Activated CD8-positive, alpha-beta memory T cell treated with anti-CD3 and anti-CD28 coated beads for 4 hours (primary cell): Measurements from ENCODE around the gene JAKMIP1.
A peak's percentile ranks its signal among the peaks of the same experiment; 100 is the strongest.

ENCODE experiments used
- DNase-seq, 2 donors: peaks; one replicate each; pipeline ENCODE4 v3.0.0-alpha.2; 2020; ENCODE audit warnings: low read depth in 2 of 2

JAKMIP1 gene

DNA sequence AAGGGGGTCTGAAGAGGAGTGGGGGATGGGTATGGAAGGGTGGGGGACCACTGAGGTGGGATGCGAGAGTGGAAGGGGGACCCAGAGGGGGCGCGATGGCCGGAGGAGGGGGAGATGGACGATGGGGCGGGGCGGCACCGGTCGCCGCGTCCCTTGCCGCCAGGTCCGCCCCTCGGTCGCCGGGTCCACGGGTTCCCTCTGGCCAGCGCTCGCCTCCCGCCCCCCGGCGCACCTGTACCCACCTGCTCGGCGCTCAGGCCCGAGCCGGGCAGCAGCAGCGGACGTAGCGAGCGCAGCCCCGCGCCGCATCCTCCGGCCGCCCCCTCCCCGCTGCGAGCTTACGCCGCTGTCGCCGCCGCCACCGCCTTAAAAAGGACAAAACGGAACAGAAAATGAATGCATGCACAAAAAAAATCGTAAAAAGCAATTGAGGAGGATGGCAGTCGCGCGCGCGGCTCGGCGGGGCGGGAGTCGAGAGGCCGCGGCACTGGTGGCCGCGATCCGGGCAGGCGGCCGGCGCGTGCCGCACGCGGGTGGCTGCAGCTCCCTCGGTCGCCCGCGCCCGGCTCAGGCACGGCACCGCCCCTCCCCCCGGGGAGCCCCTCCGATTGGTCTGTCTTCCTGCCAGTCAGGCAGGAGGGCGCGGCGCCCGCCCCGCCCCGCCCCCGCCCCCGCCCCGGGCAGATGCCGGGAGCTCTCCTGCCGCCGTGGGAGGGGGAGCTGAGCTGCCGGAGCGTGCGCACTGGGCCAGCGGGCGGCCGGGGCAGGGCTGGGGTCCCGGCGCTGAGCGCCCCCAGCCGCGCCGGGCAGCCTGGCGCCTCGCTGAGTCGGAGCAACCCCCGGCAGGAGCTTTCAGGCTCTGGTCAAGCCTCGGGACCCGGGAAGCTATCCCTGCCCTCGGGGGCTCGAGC lies at the start of gene JAKMIP1:
JAKMIP1 (minus strand) TSS at position 539 of the 911 bp plus-strand sequence. CDS start 87,699 bp downstream, outside the sequence.
- DNase-seq = peak; percentile 67 to 75

DNA sequence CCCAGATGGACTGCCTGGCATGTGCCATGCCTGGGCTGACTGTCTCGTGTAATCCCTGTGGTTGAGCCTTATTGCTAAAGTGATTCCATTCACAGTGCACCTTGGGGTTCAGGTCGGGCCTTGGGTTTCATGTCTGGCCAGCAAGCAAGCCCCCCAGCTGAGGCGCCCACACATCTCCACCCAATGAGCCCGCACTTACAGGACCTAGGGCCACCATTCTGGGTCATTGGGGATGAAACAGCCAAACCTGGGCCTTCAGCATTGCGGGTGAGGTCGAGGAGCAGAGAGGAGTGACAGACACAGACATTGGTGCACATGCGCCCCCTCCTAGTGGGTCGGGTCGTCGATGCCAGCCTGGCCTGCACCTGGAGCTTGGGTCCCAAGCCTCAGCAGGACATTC lies 48.0 kb upstream of the JAKMIP1 start:
- no peak for DNase-seq

DNA sequence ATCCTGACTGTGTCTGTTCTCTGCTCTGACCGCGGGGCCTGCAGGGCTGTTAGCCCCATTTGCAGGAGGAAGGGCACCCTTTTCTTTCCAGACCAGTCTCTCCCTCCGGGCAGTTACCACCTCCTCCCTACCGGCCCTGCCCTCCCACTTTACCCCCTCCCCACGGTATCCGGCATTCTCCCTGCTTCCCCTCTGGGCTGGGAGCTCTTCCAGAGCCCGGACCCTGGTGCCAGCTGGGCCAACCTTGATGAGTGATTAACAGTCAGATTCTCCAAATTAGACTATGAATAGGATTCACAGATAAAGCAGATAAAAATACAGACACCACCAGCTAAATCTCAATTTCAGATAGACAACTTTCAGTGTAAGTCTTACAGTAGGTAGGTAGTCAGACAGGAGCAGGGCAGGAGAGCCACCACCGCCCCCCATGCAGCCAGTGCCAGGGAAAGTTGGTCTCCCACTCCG lies 45.9 kb upstream of the JAKMIP1 start:
- no peak for DNase-seq

DNA sequence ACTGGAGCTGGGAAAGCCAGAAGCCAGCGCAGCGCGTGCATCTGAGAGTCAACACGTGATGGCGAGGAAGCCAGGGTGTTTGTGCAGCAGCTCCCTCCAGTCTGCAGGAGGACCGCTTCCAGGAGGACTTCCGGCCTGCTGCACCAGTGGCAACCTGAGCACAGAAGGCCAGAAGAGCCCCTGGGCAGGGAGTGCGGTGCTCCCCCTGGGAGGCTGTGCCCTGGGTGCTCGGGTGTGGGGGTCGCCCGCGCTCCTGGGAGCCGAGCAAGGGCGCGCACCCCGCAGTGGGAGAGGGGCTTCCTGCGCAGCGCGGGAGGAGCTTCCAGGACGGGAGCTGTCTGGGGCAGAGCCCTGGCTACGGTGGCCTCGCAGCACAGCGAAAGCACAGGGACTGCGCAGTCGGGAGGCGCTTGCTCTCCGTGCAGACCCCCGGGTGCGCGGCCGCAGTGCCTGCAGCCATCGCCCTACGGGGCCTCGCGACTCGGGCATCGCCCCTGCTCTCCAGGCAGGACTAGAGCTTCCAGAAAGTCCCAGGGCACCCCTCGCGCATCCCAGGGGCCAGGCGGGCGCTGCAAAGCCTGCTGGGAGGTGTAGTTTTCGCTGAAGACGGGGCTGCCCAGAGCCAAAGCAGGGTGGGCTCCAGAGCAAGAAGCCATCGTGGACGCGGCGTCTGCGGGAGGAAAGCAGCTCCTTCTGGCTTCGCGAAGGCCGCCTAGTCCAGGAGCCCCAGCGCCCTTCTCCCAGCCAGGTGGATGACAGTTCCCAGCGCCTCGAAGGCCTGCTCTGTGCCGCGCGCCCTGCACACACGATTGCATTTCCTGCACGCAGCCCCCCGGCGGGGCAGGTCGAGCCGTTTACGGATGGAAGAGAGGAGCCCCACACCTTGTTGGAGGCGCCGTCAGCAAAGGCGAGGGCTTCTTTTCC lies 45.2 kb upstream of the JAKMIP1 start:
- no peak for DNase-seq

DNA sequence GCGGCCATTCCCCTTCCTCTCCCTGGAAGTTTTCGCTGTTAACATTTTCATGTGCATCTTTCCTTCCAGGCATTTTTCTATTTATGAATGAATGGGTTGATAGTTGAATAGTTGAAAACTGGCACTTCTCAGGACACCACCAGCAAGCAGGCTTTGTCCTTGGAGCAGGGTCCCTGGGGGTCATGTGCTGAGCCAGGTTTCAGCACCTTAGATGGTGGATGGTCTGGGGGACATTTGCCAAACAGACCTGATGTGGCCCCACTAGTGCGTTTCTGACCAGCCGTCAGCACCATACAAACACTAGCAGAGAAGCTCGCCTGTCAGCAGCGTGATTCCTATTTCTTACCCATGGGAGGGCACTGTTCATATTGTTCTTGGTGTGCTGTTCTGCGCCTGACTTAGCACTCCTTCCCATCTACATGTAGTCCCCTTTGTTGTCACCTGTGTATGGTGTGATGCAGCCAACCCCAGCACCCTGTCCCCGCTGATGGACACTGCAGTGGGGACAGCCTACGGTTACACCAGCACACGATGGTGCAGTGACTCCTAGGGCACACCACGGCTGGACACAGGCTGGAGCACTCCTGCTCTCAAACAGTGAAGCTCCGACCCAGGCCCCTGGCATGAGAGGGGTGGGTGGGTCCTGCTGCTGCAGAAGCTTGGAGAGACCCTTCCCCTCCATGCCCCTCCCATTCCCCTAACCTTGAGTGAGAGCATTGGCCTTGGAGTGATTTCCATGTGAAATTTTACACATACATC lies 42.1 kb upstream of the JAKMIP1 start:
- no peak for DNase-seq

DNA sequence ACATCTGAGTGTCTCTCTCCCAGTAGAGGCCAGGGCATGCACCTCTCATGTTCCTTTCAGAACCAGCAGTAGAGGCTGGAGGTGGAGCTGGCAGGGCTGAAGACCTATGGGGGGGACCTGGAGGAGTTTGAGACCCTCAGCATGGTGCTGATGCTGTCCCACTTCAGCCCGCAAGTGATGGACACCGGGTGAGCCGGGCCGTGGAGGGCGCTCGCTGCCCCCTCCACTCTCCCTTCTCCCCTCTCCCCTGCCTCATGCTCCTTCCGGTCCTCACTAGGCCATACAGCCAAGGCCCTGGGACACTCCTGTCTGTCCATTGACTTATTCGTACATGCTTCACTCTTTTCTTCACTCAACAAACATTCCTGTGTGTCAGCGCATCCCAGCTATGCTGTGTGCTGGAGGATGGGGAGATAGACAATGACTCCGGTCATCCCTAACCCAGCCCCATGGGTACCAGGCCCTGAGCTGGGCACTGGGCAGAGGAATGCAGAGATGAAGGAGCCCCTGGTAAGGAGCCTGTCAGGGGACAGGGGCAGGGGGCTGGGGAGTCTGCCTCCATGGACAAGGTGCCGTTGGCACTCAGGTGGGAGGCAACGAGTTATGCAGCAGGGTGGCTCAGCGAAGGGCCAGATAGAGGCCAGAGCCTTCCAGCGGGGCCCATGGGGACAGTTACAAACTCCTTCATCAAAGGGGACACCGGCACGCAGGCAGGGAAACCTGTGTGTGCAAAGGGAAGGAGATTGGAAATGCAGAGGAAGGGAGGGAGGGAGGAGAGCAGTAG lies 40.9 kb upstream of the JAKMIP1 start:
- no peak for DNase-seq

DNA sequence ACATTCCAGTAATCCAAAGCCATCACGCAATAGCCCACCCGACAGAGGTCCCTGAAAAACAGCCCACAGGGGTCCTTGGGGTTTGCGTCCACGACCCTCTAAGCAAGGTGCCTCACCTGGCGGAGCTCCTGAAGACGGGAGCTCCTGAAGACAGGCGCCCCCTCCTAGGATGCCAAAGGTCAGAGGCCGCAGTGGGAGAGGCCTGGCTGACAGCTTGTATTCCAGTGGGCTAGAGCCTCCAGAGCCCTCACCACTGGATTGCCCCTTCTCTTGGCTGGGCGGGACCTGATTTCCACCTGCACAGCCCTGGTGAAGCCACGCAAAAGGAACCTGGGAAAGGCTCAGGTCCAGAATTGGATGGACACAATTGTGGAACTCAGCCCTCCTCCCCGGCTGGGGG lies 39.6 kb upstream of the JAKMIP1 start:
- DNase-seq = no peak

DNA sequence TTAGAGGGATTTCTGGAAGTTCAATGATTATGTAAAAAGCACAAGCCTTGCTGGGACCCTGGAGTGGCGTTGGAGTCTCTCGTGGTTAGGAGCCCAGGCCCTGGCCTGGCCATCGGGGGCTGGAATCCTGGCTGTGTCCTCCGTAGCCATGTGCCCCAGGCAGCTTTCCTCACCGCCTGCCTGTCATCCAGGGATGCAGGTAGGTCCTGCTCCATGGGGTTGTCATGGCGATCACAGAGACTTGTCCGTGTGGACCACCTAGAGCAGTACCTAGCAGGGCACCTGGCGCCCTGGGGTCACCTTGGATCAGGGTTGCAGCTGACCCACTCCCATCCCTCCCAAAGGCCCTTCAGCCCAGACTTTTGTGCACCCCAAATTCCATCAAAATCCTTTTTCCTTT lies 39.1 kb upstream of the JAKMIP1 start:
- DNase-seq = no peak

DNA sequence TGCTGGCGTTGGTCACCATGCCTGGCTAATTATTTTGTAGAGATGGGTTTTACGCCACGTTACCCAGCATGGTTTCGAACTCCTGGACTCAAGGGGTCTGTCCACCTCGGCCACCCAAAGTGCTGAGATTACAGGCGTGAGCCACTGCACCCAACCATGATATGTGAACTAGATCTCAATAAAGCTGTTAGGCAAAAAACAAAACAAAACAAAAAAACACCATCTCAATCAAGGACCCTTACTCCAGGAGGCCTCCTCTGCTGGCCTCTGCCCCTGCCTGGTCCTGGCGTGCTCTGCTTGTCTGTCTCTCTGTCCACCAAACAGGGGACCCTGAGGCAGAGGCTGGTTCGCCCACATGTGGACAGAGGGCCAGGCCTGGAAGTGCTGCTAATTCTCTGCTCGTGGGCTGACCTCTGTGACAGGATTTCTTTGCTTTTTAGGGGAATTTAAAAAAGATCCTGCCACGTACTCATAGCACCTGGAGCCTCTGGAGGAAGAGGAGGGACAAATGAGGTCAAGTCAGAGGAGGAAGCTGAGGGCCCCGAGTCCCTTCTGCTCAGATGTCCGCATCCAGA lies 36.6 kb upstream of the JAKMIP1 start:
- no peak for DNase-seq

DNA sequence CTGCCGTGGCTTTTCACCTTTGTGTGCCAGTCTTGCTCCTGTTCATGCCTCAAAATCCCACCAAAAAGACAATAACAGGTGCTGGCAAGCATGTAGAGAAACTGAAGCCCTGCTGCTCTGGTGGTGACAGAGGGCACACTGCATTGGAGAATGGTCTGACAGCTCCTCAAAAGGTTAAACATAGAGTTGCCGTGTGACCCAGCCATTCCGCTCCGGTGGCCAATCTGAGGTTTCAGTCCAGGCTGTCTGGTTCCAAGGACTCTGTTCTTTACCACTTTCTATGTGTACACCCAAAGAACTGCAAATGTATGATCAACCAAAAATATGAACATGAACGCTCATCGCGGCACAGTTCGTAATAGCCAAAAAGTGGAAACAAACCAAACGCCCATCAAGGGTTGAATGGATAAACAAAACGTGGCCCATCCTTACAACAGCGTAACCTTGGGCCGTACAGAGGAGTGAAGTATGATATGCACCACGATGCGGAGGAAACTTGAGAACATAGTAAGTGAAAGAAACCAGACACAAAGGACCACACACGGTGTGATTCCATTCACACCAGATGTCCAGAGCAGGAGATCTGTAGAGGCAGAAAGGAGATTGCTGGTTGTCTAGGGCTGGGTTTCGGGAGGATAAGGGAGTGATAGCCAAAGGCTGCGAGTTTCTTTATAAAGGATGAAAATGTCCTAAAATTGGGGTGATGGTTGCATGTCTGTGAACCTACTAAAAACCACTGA lies 35.7 kb upstream of the JAKMIP1 start:
- no peak for DNase-seq

DNA sequence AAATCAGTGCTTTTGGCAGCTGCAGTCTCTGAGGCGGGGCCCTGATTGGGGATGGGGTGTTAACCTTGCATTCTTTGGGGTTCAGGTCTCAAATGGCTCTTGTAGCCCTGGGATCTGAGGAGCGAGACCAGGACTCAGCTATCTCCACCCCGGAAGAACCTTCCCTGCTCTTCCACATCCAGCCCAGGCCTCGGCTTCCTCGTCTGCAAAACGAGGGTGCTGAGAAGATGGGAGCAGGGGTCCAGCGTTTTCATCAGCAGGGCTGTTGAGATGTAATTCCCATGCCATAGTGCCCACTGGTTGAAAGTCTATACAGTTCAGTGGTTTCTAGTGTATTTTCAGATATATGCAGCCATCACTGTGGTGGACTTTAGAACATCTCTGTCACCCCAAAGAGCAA lies 34.7 kb upstream of the JAKMIP1 start:
- DNase-seq = no peak

DNA sequence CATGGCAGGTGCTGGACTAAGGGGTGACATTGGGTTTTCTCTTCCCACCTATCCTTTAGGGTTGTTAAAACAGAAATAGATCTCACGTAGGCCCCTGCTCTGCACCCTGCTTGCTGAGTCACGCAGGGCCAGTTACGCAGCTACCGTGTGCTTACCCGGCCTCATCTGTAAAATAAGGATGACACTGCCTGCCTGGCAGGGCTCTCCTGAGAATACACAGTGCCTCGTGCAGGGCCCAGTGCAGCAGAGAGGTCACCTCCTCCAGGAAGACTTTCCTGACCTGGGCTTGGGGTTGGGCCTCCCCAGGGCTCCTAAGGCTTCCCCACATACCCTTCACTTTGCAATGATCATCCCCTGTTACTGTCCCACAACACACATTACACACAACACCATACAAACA lies 33.6 kb upstream of the JAKMIP1 start:
- no peak for DNase-seq

DNA sequence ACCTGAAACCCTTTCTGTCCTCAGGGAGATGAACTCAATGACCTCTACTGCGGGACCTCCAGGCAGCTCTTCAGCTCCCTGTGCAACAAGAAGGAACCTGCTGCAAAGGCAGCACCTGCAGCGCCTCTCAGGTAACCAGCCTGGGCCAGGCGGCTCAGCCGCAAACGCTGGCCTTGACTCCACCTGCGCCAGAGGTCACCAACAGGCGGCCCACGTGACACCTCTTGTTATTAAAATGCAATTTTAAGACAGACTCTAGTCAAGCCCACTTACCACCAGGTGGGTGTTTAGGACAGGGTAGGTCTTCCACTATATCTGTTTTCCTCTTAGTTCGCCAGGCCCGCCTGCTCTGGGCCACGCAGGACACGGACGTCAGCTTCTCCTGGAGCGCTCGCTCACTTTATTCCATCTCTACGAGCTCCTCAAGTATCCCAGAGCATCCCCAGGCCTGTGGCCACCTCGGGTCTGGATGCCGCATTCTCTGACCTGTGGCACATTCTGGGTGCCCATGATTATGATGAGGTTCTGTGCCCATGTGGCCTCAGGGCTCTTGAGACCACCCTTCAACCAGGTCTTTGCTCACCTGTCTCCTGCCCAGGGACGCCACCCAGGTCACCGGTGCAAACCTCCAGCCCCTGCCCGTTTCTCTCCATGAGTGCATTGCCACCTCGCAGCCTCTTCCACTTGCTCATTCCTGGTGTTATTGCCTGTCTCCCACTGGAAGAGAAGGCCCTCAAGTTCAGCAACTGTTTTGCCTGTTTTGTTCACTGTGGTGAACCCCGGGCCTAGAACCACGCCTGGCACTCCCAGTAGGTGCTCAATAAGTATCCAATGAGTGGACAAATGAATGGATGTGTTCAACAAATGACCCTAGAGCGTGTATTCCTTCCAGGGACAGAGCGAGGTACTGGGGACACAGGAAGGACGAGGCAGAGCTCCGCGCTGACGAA lies 32.8 kb upstream of the JAKMIP1 start:
- DNase-seq = no peak

DNA sequence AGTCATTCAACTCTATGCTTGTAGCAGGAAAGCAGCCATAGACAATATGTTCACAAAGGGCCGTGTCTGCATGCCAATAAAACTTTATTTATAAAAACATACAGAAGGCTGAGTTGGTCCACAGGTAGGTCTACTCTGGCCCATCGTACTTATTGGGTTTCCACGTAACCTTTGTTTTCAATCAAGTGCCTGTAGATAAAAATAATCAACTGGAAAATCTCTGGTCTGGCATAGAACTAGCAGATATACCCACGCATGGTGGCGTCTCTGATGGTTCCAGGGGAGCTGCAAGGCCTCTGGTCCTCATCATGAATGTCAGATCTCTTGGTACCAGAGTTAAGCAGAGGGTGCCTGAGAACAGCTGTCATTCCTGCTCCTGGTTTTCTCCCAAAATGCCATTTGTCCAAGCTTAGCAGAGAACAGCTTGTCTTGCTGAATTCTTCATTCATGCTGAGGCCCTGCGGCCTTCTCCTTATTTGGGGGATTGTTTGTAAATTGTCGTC lies 31.4 kb upstream of the JAKMIP1 start:
- DNase-seq = no peak

DNA sequence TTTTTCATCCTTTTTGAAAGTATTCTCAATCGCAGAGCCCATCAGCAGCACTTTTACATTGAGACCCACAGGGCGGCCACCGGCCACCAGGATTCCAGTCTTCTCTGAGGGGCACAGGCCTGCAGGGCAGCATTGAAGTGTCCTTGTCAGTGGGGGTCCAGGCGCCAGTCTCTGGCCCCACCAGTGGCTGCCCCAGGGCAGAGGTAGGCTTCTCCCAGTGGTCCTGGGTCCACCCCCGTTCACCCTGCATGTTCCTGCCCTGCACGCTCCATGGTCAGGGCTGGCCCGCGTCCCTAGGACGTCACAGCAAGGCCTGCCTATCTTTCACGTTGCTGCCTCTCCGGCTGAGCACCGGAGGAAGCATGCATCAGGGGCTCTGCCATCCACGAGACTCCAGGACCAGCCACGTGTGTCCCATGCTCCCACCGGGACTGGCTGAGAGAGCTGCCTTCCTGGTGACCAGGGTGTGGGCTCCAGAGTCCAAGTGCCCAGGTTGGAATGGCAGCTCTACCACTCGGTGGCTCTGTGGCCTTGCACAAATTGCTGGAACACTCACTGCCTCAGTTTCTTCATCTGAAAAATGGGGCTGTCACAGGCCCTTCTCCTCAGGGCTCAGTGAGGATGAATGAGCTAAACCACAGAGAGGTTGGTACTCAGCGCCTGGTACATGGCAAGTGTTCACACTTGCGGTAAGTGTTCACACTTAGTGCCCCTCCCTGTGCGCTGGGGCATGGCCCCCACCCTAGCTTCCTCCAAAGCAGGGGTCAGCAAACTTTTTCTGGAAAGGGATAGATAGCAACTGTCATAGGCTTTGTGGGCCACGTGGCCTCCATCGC lies 30.7 kb upstream of the JAKMIP1 start:
- no peak for DNase-seq

DNA sequence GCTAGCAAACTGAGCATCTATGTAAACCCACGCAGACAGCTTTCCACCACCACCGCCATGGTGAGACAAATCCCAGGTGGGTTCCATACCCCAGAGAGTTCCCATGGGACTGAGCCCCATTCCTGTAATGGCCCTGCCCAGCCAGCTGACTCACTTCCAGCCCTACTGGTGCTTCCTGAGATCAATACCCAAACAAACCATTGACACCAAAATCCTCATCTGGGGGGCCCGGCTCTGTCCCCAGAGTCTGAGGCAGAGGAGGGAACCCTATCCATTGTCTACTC lies 30.1 kb upstream of the JAKMIP1 start:
- DNase-seq = no peak

DNA sequence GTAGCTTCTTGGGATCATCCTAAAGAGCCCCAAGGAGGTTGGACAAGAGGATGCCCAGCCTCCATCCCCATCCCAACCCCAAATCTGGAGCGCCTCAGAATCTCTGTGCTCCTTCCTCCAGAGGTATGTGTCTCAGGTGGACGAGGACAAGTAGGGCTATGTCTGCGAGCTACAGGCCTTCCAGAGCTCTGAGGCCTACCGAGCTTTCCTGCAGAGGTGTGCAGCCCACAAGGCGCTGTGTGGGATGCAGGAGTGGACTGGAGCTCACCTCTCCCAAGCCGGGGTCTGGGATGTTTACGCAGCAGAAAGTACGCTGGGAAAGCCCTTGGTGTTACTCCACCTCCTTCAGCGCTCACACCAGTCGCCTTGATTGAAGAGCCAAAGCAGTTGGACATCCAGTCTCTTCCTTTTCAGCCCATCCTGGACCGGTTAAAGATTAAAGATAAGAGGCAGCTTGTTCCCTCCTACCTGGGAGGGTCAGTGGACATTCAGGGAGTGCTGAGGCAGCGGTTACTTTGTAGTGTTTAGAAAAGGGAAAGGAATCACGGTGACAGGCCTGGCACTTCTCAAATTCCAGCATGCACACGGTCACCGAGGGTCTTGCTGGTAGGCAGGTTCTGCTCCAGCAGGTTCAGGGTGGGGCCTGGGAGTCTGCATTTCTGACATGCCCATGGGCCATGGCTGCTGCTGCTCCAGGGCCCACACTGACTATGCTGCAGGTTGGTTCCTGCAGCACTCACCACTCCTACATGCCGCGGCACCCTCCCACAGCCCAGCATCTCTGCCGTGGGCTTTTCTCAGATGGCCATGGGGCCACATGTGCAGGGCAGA lies 29.5 kb upstream of the JAKMIP1 start:
- DNase-seq = no peak
